Measurements from ENCODE around the gene ALDOA.
A peak's percentile ranks its signal among the peaks of the same experiment; 100 is the strongest.

Gene ALDOA

GRCh38 chr16:30041841-30042240 lies 23.7 kb upstream of the ALDOA start:
- DNase-seq (ENCODE audit: low read depth), result no peak

GRCh38 chr16:30046178-30046577 lies 19.4 kb upstream of the ALDOA start:
- DNase-seq (ENCODE audit: low read depth), result no peak

GRCh38 chr16:30046588-30046987 lies 19.0 kb upstream of the ALDOA start:
- DNase-seq (ENCODE audit: low read depth), result no peak

- no peak for DNase-seq (ENCODE audit: low read depth)
Measured at GRCh38 chr16:30049871-30050270, 15.7 kb upstream of the ALDOA start.

GRCh38 chr16:30051518-30051917 lies 14.0 kb upstream of the ALDOA start:
- DNase-seq (ENCODE audit: low read depth), result no peak

- DNase-seq (ENCODE audit: low read depth), result peak; percentile 79
Measured at GRCh38 chr16:30052671-30053372, 12.7 kb upstream of the ALDOA start.

- DNase-seq (ENCODE audit: low read depth), result no peak
Measured at GRCh38 chr16:30053376-30054015, 12.1 kb upstream of the ALDOA start.

- no peak for DNase-seq (ENCODE audit: low read depth)
Measured at GRCh38 chr16:30054451-30054850, 11.1 kb upstream of the ALDOA start.

- DNase-seq (ENCODE audit: low read depth), result no peak
Measured at GRCh38 chr16:30054959-30055553, 10.5 kb upstream of the ALDOA start.

GRCh38 chr16:30060346-30060745 lies 5.2 kb upstream of the ALDOA start:
- no peak for DNase-seq (ENCODE audit: low read depth)

GRCh38 chr16:30060836-30061554 lies 4.6 kb upstream of the ALDOA start:
- DNase-seq (ENCODE audit: low read depth), result no peak

- no peak for DNase-seq (ENCODE audit: low read depth)
Measured at GRCh38 chr16:30063278-30063892, 2.2 kb upstream of the ALDOA start.

GRCh38 chr16:30063893-30064728 lies 1.4 kb upstream of the ALDOA start:
- peak; percentile 52 for DNase-seq (ENCODE audit: low read depth)

- DNase-seq (ENCODE audit: low read depth), result no peak
Measured at GRCh38 chr16:30064729-30065101, 845 bp upstream of the ALDOA start.

GRCh38 chr16:30065943-30066760 lies 592 bp downstream of the ALDOA start:
- DNase-seq (ENCODE audit: low read depth), result peak; percentile 32

GRCh38 chr16:30066761-30067583 lies 1.4 kb downstream of the ALDOA start:
- no peak for DNase-seq (ENCODE audit: low read depth)

- DNase-seq (ENCODE audit: low read depth), result no peak
Measured at GRCh38 chr16:30067584-30067916, 2.0 kb downstream of the ALDOA start.

- no peak for DNase-seq (ENCODE audit: low read depth)
Measured at GRCh38 chr16:30068333-30068732, 2.8 kb downstream of the ALDOA start.

GRCh38 chr16:30068750-30069610 lies 3.4 kb downstream of the ALDOA start:
- no peak for DNase-seq (ENCODE audit: low read depth)

Measured in stimulated activated CD8-positive, alpha-beta memory T cell treated with anti-CD3 and anti-CD28 coated beads, Interleukin-12 subunit alpha, Interleukin-12 subunit beta, amount 100 ng/mL, for 4 hours (primary cell).